ENCODE measurements around the gene IFT27.

IFT27 gene

DNA sequence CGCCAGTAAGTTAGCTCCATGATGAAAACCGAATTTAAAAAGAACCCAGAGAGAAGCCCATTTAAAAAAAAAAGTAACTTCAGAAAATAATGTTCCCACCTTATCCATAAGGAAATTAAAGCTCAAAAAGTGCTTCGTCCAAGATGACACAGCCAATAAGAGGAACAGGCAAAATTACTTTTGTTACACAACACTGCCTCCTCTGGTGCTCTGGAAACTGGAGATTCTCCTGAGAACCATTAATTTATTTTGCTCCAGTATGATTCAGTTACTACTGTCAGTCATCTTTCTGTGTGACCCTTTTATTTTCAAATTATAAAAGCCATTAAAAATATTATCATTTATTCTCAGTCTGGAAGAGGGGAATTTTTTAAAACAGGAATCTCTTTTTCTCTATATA lies 2.0 kb downstream of the IFT27 start:
- peak; percentile 31 for TF ChIP-seq RAD21 (IDR thresholded peaks at IDR 0.05; ENCODE audit: low read depth)
- TF ChIP-seq, protein P1, sequence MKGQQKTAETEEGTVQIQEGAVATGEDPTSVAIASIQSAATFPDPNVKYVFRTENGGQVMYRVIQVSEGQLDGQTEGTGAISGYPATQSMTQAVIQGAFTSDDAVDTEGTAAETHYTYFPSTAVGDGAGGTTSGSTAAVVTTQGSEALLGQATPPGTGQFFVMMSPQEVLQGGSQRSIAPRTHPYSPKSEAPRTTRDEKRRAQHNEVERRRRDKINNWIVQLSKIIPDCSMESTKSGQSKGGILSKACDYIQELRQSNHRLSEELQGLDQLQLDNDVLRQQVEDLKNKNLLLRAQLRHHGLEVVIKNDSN (IDR thresholded peaks at IDR 0.05): no peak

DNA sequence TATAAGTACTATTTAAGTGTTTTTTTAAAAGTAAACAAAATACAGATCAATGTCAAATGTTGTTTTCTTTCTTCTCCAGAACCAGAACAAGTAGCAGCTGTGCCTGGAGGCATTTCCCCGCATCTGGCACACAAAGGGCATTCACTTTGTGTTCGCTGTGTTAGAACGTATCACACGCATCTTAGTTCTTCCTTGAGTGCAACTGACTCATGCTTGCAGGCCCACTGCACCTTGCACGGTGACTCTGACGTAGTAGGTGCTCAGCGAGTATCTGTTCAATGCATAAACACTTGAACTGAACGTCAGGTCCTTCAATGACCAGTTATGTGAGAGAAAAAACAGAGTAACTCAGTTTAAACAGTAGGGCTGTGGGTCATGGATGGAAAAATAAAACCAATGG lies 3.5 kb downstream of the IFT27 start:
- TF ChIP-seq TAF1 (IDR thresholded peaks at IDR 0.05; ENCODE audit: low read depth): no peak
- no peak for TF ChIP-seq YY1 (IDR thresholded peaks at IDR 0.05; ENCODE audit: low read depth)
- no peak for TF ChIP-seq ZBTB7A (IDR thresholded peaks at IDR 0.05; ENCODE audit: low read depth)
- TF ChIP-seq FOXM1 (IDR thresholded peaks at IDR 0.05; ENCODE audit: borderline replicate concordance, low read depth): no peak
- TF ChIP-seq TCF12 (IDR thresholded peaks at IDR 0.05; ENCODE audit: low read depth): no peak
- no peak for TF ChIP-seq CREB1 (IDR thresholded peaks at IDR 0.05; ENCODE audit: low read depth)
- TF ChIP-seq, protein P1 (IDR thresholded peaks at IDR 0.05): no peak
- TF ChIP-seq TEAD4 (IDR thresholded peaks at IDR 0.05): no peak
- TF ChIP-seq EGR1 (IDR thresholded peaks at IDR 0.05): no peak

DNA sequence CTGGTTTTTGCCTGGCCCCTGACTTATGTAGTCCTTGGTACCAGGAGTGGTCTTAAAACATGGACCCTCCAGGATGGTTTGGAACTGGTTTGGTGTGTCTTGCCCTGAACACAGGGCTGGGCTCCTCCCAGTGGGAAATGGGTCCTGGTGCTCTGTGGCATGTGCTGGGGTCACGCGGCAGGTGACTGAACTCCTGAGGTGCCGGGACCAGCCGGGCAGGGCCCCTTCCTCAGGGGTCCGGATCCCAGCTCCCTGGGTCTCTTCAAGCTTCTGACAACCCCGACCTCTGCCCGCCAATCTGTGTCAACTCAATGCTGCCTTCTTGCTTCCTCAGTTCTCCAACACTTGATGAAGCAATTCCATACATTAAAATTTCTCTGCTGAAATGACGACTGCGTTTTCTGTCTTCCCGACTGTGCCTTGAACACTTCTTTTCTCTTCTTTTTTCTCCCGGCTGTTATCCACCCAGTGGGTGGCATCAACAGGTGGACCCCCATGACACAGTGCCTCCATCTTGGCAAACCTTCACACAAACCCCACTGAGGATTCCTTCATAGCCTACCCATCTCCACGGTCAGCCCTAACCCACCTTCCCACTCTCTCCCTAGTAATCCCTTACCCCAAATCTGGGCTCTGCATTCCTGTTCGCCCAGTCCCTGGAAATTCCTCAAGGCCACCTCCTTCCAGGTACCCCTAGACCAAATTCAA lies 4.4 kb downstream of the IFT27 start:
- TF ChIP-seq, protein P2, sequence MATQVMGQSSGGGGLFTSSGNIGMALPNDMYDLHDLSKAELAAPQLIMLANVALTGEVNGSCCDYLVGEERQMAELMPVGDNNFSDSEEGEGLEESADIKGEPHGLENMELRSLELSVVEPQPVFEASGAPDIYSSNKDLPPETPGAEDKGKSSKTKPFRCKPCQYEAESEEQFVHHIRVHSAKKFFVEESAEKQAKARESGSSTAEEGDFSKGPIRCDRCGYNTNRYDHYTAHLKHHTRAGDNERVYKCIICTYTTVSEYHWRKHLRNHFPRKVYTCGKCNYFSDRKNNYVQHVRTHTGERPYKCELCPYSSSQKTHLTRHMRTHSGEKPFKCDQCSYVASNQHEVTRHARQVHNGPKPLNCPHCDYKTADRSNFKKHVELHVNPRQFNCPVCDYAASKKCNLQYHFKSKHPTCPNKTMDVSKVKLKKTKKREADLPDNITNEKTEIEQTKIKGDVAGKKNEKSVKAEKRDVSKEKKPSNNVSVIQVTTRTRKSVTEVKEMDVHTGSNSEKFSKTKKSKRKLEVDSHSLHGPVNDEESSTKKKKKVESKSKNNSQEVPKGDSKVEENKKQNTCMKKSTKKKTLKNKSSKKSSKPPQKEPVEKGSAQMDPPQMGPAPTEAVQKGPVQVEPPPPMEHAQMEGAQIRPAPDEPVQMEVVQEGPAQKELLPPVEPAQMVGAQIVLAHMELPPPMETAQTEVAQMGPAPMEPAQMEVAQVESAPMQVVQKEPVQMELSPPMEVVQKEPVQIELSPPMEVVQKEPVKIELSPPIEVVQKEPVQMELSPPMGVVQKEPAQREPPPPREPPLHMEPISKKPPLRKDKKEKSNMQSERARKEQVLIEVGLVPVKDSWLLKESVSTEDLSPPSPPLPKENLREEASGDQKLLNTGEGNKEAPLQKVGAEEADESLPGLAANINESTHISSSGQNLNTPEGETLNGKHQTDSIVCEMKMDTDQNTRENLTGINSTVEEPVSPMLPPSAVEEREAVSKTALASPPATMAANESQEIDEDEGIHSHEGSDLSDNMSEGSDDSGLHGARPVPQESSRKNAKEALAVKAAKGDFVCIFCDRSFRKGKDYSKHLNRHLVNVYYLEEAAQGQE (IDR thresholded peaks at IDR 0.05; ENCODE audit: low read depth): no peak
- TF ChIP-seq ZBTB7A (IDR thresholded peaks at IDR 0.05; ENCODE audit: low read depth): no peak
- no peak for TF ChIP-seq YY1 (IDR thresholded peaks at IDR 0.05; ENCODE audit: low read depth)
- TF ChIP-seq FOXM1 (IDR thresholded peaks at IDR 0.05; ENCODE audit: borderline replicate concordance, low read depth): no peak
- TF ChIP-seq TAF1 (IDR thresholded peaks at IDR 0.05; ENCODE audit: low read depth): no peak

DNA sequence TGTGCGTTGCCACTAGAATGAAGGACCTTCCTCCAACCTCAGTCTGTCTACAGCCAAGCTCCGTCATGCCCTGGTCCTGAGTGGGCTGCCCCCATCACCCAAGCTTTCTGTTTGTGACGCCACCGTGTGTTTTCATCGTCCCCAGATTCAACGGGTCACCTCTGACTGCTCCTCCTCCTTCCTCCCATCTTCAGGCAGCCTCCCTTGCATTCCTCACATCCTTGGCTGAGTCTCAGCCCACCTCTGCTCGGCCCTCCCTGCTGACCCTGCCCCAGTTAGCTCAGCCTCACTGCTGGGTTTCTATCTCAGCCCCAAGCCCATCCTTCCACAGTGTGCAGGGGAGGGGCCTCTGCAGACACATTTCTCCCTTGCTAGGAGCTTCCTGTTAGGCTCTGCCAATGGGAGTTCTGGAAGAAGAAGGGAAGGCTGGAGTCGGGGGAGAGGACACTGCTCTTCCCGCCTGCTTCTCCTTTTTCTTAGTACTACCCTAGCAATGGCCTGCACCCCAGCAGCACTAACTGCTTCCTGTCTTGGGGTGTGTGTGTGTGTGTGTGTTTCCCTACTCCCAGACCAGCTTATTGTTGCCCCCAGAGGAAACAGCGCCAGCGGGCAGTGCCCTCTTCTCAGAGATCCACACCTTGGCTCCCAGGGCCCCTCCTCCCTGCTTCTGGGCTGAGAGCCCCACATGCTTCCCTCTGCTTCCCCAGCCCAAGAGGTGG lies 5.2 kb downstream of the IFT27 start:
- TF ChIP-seq EP300 (IDR thresholded peaks at IDR 0.05; ENCODE audit: borderline replicate concordance) (no peak), FOXM1 (IDR thresholded peaks at IDR 0.05; ENCODE audit: borderline replicate concordance, low read depth) (no peak), YY1 (IDR thresholded peaks at IDR 0.05; ENCODE audit: low read depth) (no peak), RAD21 (IDR thresholded peaks at IDR 0.05; ENCODE audit: low read depth) (no peak), TCF12 (IDR thresholded peaks at IDR 0.05; ENCODE audit: low read depth) (no peak), CREB1 (IDR thresholded peaks at IDR 0.05; ENCODE audit: low read depth) (no peak), NFIC (IDR thresholded peaks at IDR 0.05) (no peak), EGR1 (IDR thresholded peaks at IDR 0.05) (no peak), TAF1 (IDR thresholded peaks at IDR 0.05; ENCODE audit: low read depth) (no peak), CEBPB (IDR thresholded peaks at IDR 0.05) (no peak), ZBTB7A (IDR thresholded peaks at IDR 0.05; ENCODE audit: low read depth) (no peak), TEAD4 (IDR thresholded peaks at IDR 0.05) (no peak)
- TF ChIP-seq, protein P2 (IDR thresholded peaks at IDR 0.05; ENCODE audit: low read depth): no peak
- TF ChIP-seq, protein P1 (IDR thresholded peaks at IDR 0.05): no peak
- TF ChIP-seq, protein P3, sequence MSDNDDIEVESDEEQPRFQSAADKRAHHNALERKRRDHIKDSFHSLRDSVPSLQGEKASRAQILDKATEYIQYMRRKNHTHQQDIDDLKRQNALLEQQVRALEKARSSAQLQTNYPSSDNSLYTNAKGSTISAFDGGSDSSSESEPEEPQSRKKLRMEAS (IDR thresholded peaks at IDR 0.05): no peak

DNA sequence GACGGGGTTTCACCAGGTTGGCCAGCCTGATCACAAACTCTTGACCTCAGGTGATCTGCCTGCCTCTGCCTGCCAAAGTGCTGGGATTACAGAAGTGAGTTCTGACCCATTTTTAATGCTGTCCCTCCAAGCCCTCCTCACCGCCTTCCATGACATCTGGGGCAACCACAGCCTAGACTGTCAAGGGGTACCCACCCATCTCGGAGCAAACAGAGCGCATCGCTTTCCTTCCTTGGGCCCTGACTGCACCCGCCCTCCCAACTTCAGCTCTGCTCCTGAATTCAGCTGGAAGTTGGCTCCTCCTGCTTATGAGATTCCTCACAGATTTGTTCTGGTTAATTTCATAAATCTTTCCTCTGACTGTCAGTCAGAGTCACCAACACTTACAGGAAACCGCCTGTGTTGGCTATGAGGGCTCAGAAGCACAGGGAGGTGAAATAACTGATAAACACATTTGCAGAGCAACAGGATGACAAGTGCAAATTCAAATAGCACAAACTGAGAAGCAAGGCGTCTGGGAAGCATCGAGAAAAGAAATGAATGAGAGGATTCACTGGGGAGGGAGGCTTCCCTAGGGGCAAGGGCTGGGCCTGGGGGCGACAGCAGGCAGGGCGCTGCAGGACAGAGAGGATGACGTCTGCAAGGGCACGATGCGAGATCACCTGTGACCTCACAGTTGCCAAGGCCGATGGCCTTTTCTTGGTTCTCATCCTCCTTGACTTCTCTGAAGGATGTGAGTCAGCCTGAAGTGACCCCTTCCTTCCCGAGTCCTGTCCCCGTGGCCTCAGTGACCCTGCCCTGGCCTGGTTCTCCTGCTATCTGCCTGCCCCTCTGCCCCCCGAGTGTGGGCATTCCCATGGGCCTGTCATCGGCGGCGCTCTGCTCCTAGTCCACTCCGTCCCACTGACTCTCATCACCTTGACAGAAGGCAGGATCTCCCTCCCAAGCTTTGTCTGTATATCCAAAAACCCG lies 6.1 kb downstream of the IFT27 start:
- no peak for TF ChIP-seq TAF1 (IDR thresholded peaks at IDR 0.05; ENCODE audit: low read depth)
- TF ChIP-seq, protein P1 (IDR thresholded peaks at IDR 0.05): no peak
- no peak for TF ChIP-seq YY1 (IDR thresholded peaks at IDR 0.05; ENCODE audit: low read depth)
- TF ChIP-seq CEBPB (IDR thresholded peaks at IDR 0.05): no peak
- no peak for TF ChIP-seq TEAD4 (IDR thresholded peaks at IDR 0.05)
- TF ChIP-seq ZBTB7A (IDR thresholded peaks at IDR 0.05; ENCODE audit: low read depth): no peak
- no peak for TF ChIP-seq CREB1 (IDR thresholded peaks at IDR 0.05; ENCODE audit: low read depth)
- TF ChIP-seq RAD21 (IDR thresholded peaks at IDR 0.05; ENCODE audit: low read depth): no peak
- TF ChIP-seq TCF12 (IDR thresholded peaks at IDR 0.05; ENCODE audit: low read depth): no peak
- TF ChIP-seq EGR1 (IDR thresholded peaks at IDR 0.05): no peak
- no peak for TF ChIP-seq NFIC (IDR thresholded peaks at IDR 0.05)
- TF ChIP-seq, protein P3 (IDR thresholded peaks at IDR 0.05): no peak
- TF ChIP-seq EP300 (IDR thresholded peaks at IDR 0.05; ENCODE audit: borderline replicate concordance): no peak
- TF ChIP-seq, protein P2 (IDR thresholded peaks at IDR 0.05; ENCODE audit: low read depth): no peak
- TF ChIP-seq FOXM1 (IDR thresholded peaks at IDR 0.05; ENCODE audit: borderline replicate concordance, low read depth): no peak
